Measurements from ENCODE around the gene ADPGK. TPM values are rescaled to one million over a fixed set of nuclear protein-coding genes. Genes with fewer than 3 reads are reported as not detected.
A peak's percentile ranks its signal among the peaks of the same experiment; 100 is the strongest.

ADPGK gene
- total RNA-seq, 1 donor, result 74.7 TPM

DNA sequence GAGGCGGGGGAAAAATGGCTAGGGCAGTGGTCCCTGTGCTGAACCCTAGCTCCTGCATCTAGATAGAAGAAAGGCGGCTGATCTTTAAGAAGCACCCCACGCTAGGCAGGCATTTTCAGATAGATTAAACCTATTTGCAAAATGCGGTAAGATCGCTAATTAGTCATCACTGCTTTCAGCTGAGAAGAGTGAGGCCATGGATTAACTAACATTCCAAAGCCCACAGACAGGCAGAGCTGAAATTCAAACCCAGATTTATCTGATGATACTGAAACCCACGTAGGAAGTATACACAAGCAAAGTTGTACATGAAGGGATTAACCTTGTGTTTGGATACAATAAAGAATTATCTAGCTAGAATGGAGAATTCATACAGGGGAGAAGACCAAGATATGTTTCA lies 4.8 kb downstream of the ADPGK start:
- no peak overlapping the region for H3K4me3 ChIP-seq (ENCODE audit: low read depth, low read length)
- TF ChIP-seq CTCF (IDR thresholded peaks at IDR 0.05; ENCODE audit: insufficient read depth, low read depth, low read length), result no peak
- peak; percentile 56 for DNase-seq (ENCODE audit: low read depth)

DNA sequence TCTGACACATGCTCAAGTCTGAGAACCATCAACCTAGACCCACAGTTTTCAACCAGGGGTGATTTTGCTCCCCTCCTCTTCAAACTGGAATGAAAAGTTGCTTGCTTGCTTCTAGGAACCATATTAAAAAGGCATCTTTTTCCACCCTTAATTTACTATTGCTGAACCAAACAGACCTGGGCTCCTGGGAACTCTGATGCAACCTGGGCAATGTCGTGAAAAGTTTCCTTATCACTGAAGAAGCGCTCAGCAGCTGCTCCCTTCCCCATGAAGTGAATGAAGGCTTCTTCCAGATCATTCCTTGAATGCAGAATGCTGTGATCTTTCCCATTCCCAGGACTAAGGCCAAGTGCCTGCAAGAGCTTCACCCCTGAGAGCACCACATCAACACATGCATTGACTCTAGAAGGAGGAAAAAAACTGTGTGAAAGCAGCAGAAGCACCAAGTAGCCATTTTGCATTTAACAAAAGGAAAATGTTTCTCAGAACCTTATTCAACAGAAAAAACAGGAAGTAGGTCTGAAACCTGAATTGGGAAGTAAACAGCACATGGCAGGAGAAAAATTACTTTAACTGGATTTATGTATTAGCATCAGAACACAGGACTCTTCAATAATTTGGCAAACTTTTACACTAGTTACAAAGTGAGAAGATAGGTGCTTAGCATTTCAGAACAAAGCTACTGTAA lies 8.7 kb downstream of the ADPGK start:
- DNase-seq (ENCODE audit: low read depth), result no peak
- TF ChIP-seq CTCF (IDR thresholded peaks at IDR 0.05; ENCODE audit: insufficient read depth, low read depth, low read length), result no peak
- H3K4me3 ChIP-seq (ENCODE audit: low read depth, low read length), result no peak overlapping the region

DNA sequence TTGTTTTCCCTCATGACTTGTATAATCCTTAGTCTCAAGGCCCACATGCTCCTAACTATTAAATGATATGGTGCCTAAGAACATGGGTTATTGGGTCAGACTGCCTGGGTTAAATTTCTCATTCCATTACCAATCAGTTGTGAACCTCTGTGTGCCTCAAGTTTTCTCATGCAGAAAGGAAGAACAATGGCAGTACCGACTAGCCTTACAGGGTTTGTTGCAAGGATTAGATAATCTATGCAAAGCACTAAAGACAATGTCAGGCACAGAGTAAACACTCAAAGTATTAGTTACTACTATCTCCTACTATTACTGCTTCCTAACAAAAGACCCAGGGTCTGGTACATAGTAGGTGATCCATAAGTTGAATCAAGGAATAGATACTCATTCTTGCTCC lies 12.2 kb downstream of the ADPGK start:
- no peak overlapping the region for H3K4me3 ChIP-seq (ENCODE audit: low read depth, low read length)
- TF ChIP-seq CTCF (IDR thresholded peaks at IDR 0.05; ENCODE audit: insufficient read depth, low read depth, low read length), result no peak
- no peak for DNase-seq (ENCODE audit: low read depth)

DNA sequence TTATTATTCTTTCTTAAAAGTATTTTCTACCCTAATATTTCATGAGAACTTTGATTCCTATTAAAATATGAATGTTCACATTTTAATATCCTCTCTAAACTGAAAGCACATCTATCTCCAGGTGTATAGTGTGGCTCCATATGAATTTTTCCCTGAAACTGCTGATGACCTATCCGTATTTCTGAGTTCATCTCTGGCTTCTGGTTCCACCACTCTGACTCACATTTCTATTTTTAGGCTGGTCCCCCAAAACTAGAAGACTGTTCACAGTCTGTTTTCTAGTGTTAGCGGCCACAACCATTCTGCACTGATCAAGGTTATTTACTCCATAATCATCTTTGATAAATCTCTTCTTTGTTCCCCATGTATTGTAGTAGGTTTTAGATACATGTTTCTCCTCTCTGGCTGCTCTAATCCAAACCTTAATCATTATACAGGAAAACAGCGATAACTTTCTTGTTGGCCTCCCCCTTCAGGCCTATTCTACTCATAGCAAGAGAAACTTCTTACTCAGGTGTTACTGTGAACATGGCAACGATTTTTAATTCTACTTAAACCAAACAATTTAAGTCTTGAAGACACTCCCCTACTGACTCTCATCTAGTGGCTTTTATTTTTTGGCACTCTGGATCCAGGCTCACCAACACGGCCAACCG lies 12.8 kb downstream of the ADPGK start:
- no peak overlapping the region for H3K4me3 ChIP-seq (ENCODE audit: low read depth, low read length)
- no peak for DNase-seq (ENCODE audit: low read depth)

DNA sequence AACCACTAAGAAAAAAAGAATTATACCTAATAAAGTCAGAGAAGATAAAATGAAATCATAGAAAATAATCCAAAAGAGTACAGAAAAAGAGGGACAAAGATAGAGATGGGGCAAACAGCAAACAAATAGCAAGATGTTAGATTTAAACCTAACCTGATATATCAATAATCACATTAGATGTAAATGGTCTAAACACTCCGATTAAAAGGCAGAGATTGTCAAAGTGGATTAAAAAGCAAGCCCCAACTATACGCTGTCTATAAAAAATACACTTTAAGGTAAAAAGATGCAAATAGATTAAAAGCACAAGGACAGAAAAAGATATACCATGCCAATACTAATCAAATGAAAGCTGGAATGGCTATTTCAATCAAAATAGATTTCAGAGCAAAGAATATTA lies 16.8 kb downstream of the ADPGK start:
- TF ChIP-seq CTCF (IDR thresholded peaks at IDR 0.05; ENCODE audit: insufficient read depth, low read depth, low read length), result no peak
- H3K4me3 ChIP-seq (ENCODE audit: low read depth, low read length), result no peak overlapping the region
- no peak for DNase-seq (ENCODE audit: low read depth)

More for the DNA sequence above, 12.8 kb downstream of the ADPGK start:
- TF ChIP-seq CTCF (IDR thresholded peaks at IDR 0.05; ENCODE audit: insufficient read depth, low read depth, low read length), result peak; percentile 22

DNA sequence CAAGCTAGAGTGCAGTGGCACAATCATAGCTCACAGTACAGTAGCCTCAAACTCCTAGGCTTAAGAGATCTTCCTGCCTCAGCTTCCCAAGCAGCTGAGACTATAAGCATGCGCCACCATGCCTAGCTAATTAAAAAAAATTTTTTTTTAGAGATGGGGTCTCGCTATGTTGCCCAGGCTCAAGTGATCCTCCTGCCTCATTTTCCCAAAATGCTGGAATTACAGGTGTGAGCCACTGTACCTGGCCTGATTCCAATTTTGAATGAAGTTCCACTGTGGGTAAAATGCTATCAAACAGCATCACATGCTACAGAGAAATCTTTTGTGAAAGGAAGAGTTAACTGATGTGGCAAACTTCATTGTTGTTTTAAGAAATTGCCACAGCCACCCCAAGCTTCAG lies 17.5 kb downstream of the ADPGK start:
- TF ChIP-seq CTCF (IDR thresholded peaks at IDR 0.05; ENCODE audit: insufficient read depth, low read depth, low read length), result no peak

More for the DNA sequence above, 17.5 kb downstream of the ADPGK start:
- no peak for DNase-seq (ENCODE audit: low read depth)
- no peak overlapping the region for H3K4me3 ChIP-seq (ENCODE audit: low read depth, low read length)
